ENCODE data around the gene MRPL18.

The MRPL18 gene

GRCh38 chr6:159826968-159827647 lies 36.8 kb downstream of the MRPL18 start:
- in situ Hi-C loops (cut with HindIII; ENCODE audit: low pct_unique_long_range_greater_than_20kb, low sequenced_read_pairs) = no loop called here
- TF ChIP-seq JUND (IDR thresholded peaks at IDR 0.05; ENCODE audit: low read depth) = no peak
- no peak for DNase-seq (ENCODE audit: low read depth in 1 of 2, low spot score in 1 of 2)

GRCh38 chr6:159828074-159828473 lies 37.8 kb downstream of the MRPL18 start:
- in situ Hi-C loops (cut with HindIII; ENCODE audit: low pct_unique_long_range_greater_than_20kb, low sequenced_read_pairs) = no loop called here
- DNase-seq (ENCODE audit: low read depth in 1 of 2, low spot score in 1 of 2) = no peak
- TF ChIP-seq JUND (IDR thresholded peaks at IDR 0.05; ENCODE audit: low read depth) = no peak

- in situ Hi-C loops (cut with HindIII; ENCODE audit: low pct_unique_long_range_greater_than_20kb, low sequenced_read_pairs) = no loop called here
- DNase-seq (ENCODE audit: low read depth in 1 of 2, low spot score in 1 of 2) = no peak
- TF ChIP-seq JUND (IDR thresholded peaks at IDR 0.05; ENCODE audit: low read depth) = no peak
These were observed 39.3 kb downstream of the MRPL18 start for GRCh38 chr6:159829526-159829925.

GRCh38 chr6:159830501-159831372 lies 40.5 kb downstream of the MRPL18 start:
- no peak for DNase-seq (ENCODE audit: low read depth in 1 of 2, low spot score in 1 of 2)

GRCh38 chr6:159831373-159831679 lies 41.1 kb downstream of the MRPL18 start:
- DNase-seq (ENCODE audit: low read depth in 1 of 2, low spot score in 1 of 2) = no peak
- in situ Hi-C loops (cut with HindIII; ENCODE audit: low pct_unique_long_range_greater_than_20kb, low sequenced_read_pairs) = no loop called here

More at GRCh38 chr6:159830501-159831372, 40.5 kb downstream of the MRPL18 start:
- no peak for TF ChIP-seq JUND (IDR thresholded peaks at IDR 0.05; ENCODE audit: low read depth)
- in situ Hi-C loops (cut with HindIII; ENCODE audit: low pct_unique_long_range_greater_than_20kb, low sequenced_read_pairs) = no loop called here

GRCh38 chr6:159832946-159833345 lies 42.7 kb downstream of the MRPL18 start:
- no peak for TF ChIP-seq JUND (IDR thresholded peaks at IDR 0.05; ENCODE audit: low read depth)
- DNase-seq (ENCODE audit: low read depth in 1 of 2, low spot score in 1 of 2) = peak in 1 of 2 experiments; percentile 25
- in situ Hi-C loops (cut with HindIII; ENCODE audit: low pct_unique_long_range_greater_than_20kb, low sequenced_read_pairs) = no loop called here

More at GRCh38 chr6:159831373-159831679, 41.1 kb downstream of the MRPL18 start:
- TF ChIP-seq JUND (IDR thresholded peaks at IDR 0.05; ENCODE audit: low read depth) = no peak

- no peak for DNase-seq (ENCODE audit: low read depth in 1 of 2, low spot score in 1 of 2)
- in situ Hi-C loops (cut with HindIII; ENCODE audit: low pct_unique_long_range_greater_than_20kb, low sequenced_read_pairs) = no loop called here
- TF ChIP-seq JUND (IDR thresholded peaks at IDR 0.05; ENCODE audit: low read depth) = no peak
These were observed 43.3 kb downstream of the MRPL18 start for GRCh38 chr6:159833556-159833955.

GRCh38 chr6:159833997-159834603 lies 43.8 kb downstream of the MRPL18 start:
- in situ Hi-C loops (cut with HindIII; ENCODE audit: low pct_unique_long_range_greater_than_20kb, low sequenced_read_pairs) = no loop called here
- no peak for DNase-seq (ENCODE audit: low read depth in 1 of 2, low spot score in 1 of 2)
- no peak for TF ChIP-seq JUND (IDR thresholded peaks at IDR 0.05; ENCODE audit: low read depth)

- in situ Hi-C loops (cut with HindIII; ENCODE audit: low pct_unique_long_range_greater_than_20kb, low sequenced_read_pairs) = no loop called here
- DNase-seq (ENCODE audit: low read depth in 1 of 2, low spot score in 1 of 2) = no peak
- no peak for TF ChIP-seq JUND (IDR thresholded peaks at IDR 0.05; ENCODE audit: low read depth)
These were observed 46.6 kb downstream of the MRPL18 start for GRCh38 chr6:159836718-159837490.

- TF ChIP-seq JUND (IDR thresholded peaks at IDR 0.05; ENCODE audit: low read depth) = no peak
- no peak for DNase-seq (ENCODE audit: low read depth in 1 of 2, low spot score in 1 of 2)
- in situ Hi-C loops (cut with HindIII; ENCODE audit: low pct_unique_long_range_greater_than_20kb, low sequenced_read_pairs) = no loop called here
These were observed 47.2 kb downstream of the MRPL18 start for GRCh38 chr6:159837511-159837910.

- peak in 1 of 2 experiments; percentile 38 for DNase-seq (ENCODE audit: low read depth in 1 of 2, low spot score in 1 of 2)
- in situ Hi-C loops (cut with HindIII; ENCODE audit: low pct_unique_long_range_greater_than_20kb, low sequenced_read_pairs) = no loop called here
- TF ChIP-seq JUND (IDR thresholded peaks at IDR 0.05; ENCODE audit: low read depth) = no peak
These were observed 47.9 kb downstream of the MRPL18 start for GRCh38 chr6:159838020-159838744.

- peak; percentile 16 to 67 for DNase-seq (ENCODE audit: low read depth in 1 of 2, low spot score in 1 of 2)
- in situ Hi-C loops (cut with HindIII; ENCODE audit: low pct_unique_long_range_greater_than_20kb, low sequenced_read_pairs) = no loop called here
- no peak for TF ChIP-seq JUND (IDR thresholded peaks at IDR 0.05; ENCODE audit: low read depth)
These were observed 51.8 kb downstream of the MRPL18 start for GRCh38 chr6:159842035-159842434.

Data from T47D (cell line).